ENCODE results near the gene MOB2. TPM values are rescaled to one million over a fixed set of nuclear protein-coding genes. Genes with fewer than 3 reads are reported as not detected.

The MOB2 gene
- total RNA-seq, 2 experiments from 2014 or later: 34.1 to 34.7 TPM

GRCh38 chr11:1451781-1452470 lies 34.7 kb downstream of the MOB2 start:
- no peaks in the 10 kb centered on the region for H3K4me1 Mint-ChIP-seq
- H3K27me3 Mint-ChIP-seq: no peaks in the 10 kb centered on the region
- H3K9me3 Mint-ChIP-seq (ENCODE audit: low read depth): no peaks in the 10 kb centered on the region
- no peaks in the 10 kb centered on the region for H3K36me3 Mint-ChIP-seq
- ATAC-seq (no peak), DNase-seq (no peak)
- CTCF ChIA-PET: interaction anchor here (1.0 kb wide), 1 partner anchor 95 kb away, joined by 3 read pairs; no protein-coding TSS in a partner anchor
- no peak overlapping the region for H3K27ac Mint-ChIP-seq
- no peak overlapping the region for H3K4me3 Mint-ChIP-seq

GRCh38 chr11:1450949-1451710 lies 35.4 kb downstream of the MOB2 start:
- no peak for DNase-seq
- no peaks in the 10 kb centered on the region for H3K9me3 Mint-ChIP-seq (ENCODE audit: low read depth)
- CTCF ChIA-PET: no interaction called here

GRCh38 chr11:1450344-1450875 lies 36.2 kb downstream of the MOB2 start:
- Mint-ChIP-seq H3K4me3 (no peak overlapping the region), H3K27ac (no peak overlapping the region), H3K27me3 (no peaks in the 10 kb centered on the region), H3K36me3 (no peaks in the 10 kb centered on the region), H3K4me1 (no peaks in the 10 kb centered on the region), H3K9me3 (ENCODE audit: low read depth) (no peaks in the 10 kb centered on the region)
- DNase-seq (no peak), ATAC-seq (no peak)
- CTCF ChIA-PET: no interaction called here

More at GRCh38 chr11:1450949-1451710, 35.4 kb downstream of the MOB2 start:
- ATAC-seq: no peak
- Mint-ChIP-seq H3K27ac (no peak overlapping the region), H3K4me3 (no peak overlapping the region), H3K27me3 (no peaks in the 10 kb centered on the region), H3K36me3 (no peaks in the 10 kb centered on the region), H3K4me1 (no peaks in the 10 kb centered on the region)

- H3K27me3 Mint-ChIP-seq: no peaks in the 10 kb centered on the region
- H3K9me3 Mint-ChIP-seq (ENCODE audit: low read depth): no peaks in the 10 kb centered on the region
- DNase-seq (no peak), ATAC-seq (no peak)
- no peak overlapping the region for H3K27ac Mint-ChIP-seq
- no peaks in the 10 kb centered on the region for H3K36me3 Mint-ChIP-seq
- H3K4me1 Mint-ChIP-seq: no peaks in the 10 kb centered on the region
- H3K4me3 Mint-ChIP-seq: no peak overlapping the region
- CTCF ChIA-PET: no interaction called here
These were observed 36.9 kb downstream of the MOB2 start for GRCh38 chr11:1449490-1450243.

- no peaks in the 10 kb centered on the region for H3K36me3 Mint-ChIP-seq
- DNase-seq: no peak
- ATAC-seq: no peak
- H3K27ac Mint-ChIP-seq: no peak overlapping the region
- H3K4me1 Mint-ChIP-seq: no peaks in the 10 kb centered on the region
- H3K9me3 Mint-ChIP-seq (ENCODE audit: low read depth): no peaks in the 10 kb centered on the region
- no peak overlapping the region for H3K4me3 Mint-ChIP-seq
- CTCF ChIA-PET: no interaction called here
- H3K27me3 Mint-ChIP-seq: no peaks in the 10 kb centered on the region
These were observed 37.7 kb downstream of the MOB2 start for GRCh38 chr11:1448882-1449281.

GRCh38 chr11:1447845-1448825 lies 38.4 kb downstream of the MOB2 start:
- Mint-ChIP-seq H3K4me3 (no peak overlapping the region), H3K27me3 (no peaks in the 10 kb centered on the region), H3K4me1 (no peaks in the 10 kb centered on the region), H3K36me3 (no peaks in the 10 kb centered on the region), H3K27ac (no peak overlapping the region), H3K9me3 (ENCODE audit: low read depth) (no peaks in the 10 kb centered on the region)
- no peak for ATAC-seq
- no peak for DNase-seq
- CTCF ChIA-PET: no interaction called here

- Mint-ChIP-seq H3K27me3 (no peaks in the 10 kb centered on the region), H3K36me3 (no peaks in the 10 kb centered on the region), H3K9me3 (ENCODE audit: low read depth) (no peaks in the 10 kb centered on the region), H3K4me3 (no peak overlapping the region), H3K4me1 (no peaks in the 10 kb centered on the region), H3K27ac (no peak overlapping the region)
- CTCF ChIA-PET: interaction anchor here (1.2 kb wide), 1 partner anchor 129 kb away, joined by 3 read pairs; no protein-coding TSS in a partner anchor
- DNase-seq (no peak), ATAC-seq (no peak)
These were observed 40.0 kb downstream of the MOB2 start for GRCh38 chr11:1446623-1447022.

- Mint-ChIP-seq H3K4me1 (no peaks in the 10 kb centered on the region), H3K27ac (no peak overlapping the region), H3K27me3 (no peaks in the 10 kb centered on the region), H3K4me3 (no peak overlapping the region), H3K36me3 (no peaks in the 10 kb centered on the region), H3K9me3 (ENCODE audit: low read depth) (no peaks in the 10 kb centered on the region)
- CTCF ChIA-PET: interaction anchor here (0.5 to 1.2 kb wide), 2 partner anchors 129 to 200 kb away, joined by 3 read pairs; no protein-coding TSS in a partner anchor
- no peak for ATAC-seq
- DNase-seq: no peak
These were observed 40.7 kb downstream of the MOB2 start for GRCh38 chr11:1445741-1446445.

- H3K4me1 Mint-ChIP-seq: no peaks in the 10 kb centered on the region
- H3K9me3 Mint-ChIP-seq (ENCODE audit: low read depth): no peaks in the 10 kb centered on the region
- H3K36me3 Mint-ChIP-seq: no peaks in the 10 kb centered on the region
- no peak for DNase-seq
- H3K4me3 Mint-ChIP-seq: no peak overlapping the region
- H3K27me3 Mint-ChIP-seq: no peaks in the 10 kb centered on the region
- CTCF ChIA-PET: interaction anchor here (0.5 kb wide), 1 partner anchor 201 kb away, joined by 3 read pairs; no protein-coding TSS in a partner anchor
- no peak for ATAC-seq
- H3K27ac Mint-ChIP-seq: no peak overlapping the region
These were observed 41.7 kb downstream of the MOB2 start for GRCh38 chr11:1444823-1445422.

- Mint-ChIP-seq H3K27me3 (no peaks in the 10 kb centered on the region), H3K36me3 (no peaks in the 10 kb centered on the region), H3K9me3 (ENCODE audit: low read depth) (no peaks in the 10 kb centered on the region), H3K27ac (no peak overlapping the region), H3K4me1 (no peaks in the 10 kb centered on the region), H3K4me3 (no peak overlapping the region)
- CTCF ChIA-PET: no interaction called here
- no peak for ATAC-seq
- DNase-seq: no peak
These were observed 42.3 kb downstream of the MOB2 start for GRCh38 chr11:1444321-1444720.

- no peak for DNase-seq
- no peak overlapping the region for H3K4me3 Mint-ChIP-seq
- H3K4me1 Mint-ChIP-seq: no peaks in the 10 kb centered on the region
- no peak overlapping the region for H3K27ac Mint-ChIP-seq
- no peaks in the 10 kb centered on the region for H3K9me3 Mint-ChIP-seq (ENCODE audit: low read depth)
- no peaks in the 10 kb centered on the region for H3K27me3 Mint-ChIP-seq
- no peaks in the 10 kb centered on the region for H3K36me3 Mint-ChIP-seq
- no peak for ATAC-seq
- CTCF ChIA-PET: no interaction called here
These were observed 42.8 kb downstream of the MOB2 start for GRCh38 chr11:1443737-1444136.

- H3K36me3 Mint-ChIP-seq: no peaks in the 10 kb centered on the region
- H3K9me3 Mint-ChIP-seq (ENCODE audit: low read depth): no peaks in the 10 kb centered on the region
- CTCF ChIA-PET: no interaction called here
- H3K27me3 Mint-ChIP-seq: no peaks in the 10 kb centered on the region
- H3K4me1 Mint-ChIP-seq: no peaks in the 10 kb centered on the region
- ATAC-seq (no peak), DNase-seq (no peak)
- no peak overlapping the region for H3K4me3 Mint-ChIP-seq
- no peak overlapping the region for H3K27ac Mint-ChIP-seq
These were observed 43.7 kb downstream of the MOB2 start for GRCh38 chr11:1442807-1443366.
